DMS79 treated with DMSO at 0.1 percent for 48 hours (cell line): Measurements from ENCODE around the gene GRIA4.
"Not testable (repeated sequence)": the region's sequence is repeated elsewhere in the genome, so short reads cannot be mapped to it uniquely, and the experiment has no call there.

Source experiments
- DNase-seq: peaks from one replicate; lab custom pipeline; 2025; lab: John Stamatoyannopoulos, UW

The GRIA4 gene

DNA sequence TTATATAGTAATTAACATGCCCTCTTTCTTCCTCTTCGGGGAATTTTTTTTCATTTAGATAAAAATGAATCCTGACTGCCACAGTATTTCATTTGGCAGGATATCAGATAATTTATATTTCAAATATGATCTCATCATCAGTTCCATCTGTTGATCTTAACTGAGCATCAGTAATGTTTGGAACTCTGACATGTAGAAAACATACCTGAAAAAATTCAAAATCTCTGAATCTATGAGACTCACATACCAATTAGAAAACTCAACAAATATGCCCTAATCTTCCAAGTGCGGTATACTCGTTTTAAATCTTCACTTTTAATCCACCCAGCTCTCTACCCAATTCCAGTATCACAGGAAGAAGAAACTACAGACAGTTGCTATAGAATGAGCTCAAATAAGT, 250.2 kb downstream of the GRIA4 start:
- no peak for DNase-seq

DNA sequence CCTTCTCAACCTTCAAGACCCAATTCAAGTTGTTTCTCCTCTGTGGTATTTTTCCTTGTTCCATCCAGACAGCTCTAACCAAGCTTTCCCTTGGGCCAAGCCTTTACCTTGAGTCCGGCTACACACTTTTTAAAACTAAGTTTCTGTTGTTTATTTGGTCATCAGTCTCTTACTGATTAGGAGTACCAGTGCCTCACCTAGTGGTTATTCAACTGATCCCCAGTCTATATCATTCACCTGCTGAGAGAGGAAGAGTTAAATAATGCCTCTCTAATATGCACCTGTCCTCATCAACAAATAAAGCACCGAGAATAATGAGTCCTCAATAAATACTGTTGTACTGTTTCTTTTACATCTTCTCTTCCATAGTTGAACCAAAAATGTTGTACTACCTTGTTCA, 251.4 kb downstream of the GRIA4 start:
- no peak for DNase-seq

DNA sequence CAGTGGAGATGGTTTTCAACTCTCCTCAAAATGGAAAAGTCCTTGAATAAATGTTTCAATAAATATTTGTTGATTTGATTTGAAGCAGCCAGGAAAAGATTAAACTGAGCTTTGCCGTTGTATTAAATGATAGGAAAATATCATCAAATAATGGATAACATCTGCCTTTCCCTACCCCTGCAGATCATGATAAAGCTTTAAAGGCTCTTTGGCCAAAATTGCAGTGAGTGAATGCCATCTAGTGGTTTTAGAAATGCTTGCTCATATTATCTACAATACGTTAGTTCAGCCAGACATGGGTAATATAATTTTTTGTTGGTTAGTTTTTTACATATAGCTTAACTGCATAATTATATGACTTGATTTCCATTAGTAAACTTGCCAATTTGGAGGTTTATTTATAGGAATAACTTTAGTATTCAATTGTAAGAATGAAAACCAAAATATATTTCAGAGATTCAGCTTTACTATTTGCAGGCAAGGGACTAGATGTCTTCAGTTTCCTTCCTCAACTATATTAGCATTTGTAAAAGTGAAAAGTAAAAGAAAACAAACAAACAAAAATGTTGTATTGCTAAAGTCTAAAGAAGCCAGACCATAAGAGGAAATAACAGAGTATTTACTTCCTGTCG, 253.0 kb downstream of the GRIA4 start:
- DNase-seq, result peak; percentile 26

DNA sequence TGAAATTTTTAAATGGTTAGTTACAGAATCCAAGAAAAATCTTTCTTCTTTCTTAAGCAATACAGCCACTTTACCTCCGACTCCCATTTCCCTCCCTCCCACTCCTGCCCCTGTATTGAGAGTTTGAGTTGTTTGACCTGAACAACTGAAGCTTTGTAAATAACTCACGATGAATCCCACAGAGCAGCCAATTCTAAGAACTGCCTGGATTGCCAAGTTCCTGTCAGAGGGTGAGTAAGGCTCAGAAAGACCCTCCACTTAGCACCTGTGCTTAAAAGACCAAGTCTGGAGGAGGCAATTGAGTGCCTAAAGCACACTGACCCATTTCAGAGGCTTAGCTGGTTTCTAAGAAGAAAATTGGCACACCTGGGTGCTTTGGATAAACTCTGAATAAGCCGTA, 253.7 kb downstream of the GRIA4 start:
- DNase-seq, result no peak

DNA sequence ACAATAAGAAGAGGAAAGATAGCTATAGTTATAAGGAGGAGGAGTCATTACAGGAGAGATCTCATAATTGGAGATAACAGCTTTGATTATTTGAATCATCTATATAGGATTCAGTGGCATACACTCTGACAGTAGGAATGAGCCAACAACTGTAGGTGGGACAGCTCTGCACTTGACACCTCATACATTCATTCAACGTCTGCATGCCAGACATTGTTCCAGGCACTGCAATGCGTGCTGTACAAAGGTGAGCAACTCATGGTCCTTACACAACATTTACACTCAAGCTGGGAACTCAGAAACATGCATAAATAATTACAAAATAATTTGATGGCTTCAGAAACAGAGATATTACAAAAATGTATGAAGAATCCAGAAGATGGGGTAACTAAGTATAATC, 257.9 kb downstream of the GRIA4 start:
- DNase-seq, result no peak

DNA sequence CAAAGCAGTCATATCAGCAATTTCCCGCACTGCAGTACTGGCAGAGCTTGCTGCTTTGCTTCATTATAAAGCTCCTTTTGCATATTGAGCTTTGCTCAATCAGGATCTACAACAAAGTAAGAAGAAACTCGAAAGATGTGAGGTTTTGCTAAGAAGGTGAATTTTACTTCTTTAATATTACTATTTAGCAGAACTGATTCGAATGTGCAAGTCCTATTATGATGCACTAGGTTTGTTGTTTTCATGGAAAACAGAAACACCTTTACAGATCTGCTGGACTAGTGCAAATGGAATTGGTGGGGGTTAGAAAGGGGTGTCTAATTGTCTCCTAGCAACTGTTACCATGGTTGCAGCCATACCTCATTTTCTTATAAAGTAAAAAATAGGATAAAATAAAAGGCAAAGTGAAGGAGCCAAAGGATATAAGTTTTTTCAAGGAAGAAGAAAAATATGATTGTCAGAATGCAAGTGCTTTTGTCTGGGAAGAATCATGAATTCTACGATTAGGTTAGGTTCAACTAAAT, 259.0 kb downstream of the GRIA4 start:
- no peak for DNase-seq

DNA sequence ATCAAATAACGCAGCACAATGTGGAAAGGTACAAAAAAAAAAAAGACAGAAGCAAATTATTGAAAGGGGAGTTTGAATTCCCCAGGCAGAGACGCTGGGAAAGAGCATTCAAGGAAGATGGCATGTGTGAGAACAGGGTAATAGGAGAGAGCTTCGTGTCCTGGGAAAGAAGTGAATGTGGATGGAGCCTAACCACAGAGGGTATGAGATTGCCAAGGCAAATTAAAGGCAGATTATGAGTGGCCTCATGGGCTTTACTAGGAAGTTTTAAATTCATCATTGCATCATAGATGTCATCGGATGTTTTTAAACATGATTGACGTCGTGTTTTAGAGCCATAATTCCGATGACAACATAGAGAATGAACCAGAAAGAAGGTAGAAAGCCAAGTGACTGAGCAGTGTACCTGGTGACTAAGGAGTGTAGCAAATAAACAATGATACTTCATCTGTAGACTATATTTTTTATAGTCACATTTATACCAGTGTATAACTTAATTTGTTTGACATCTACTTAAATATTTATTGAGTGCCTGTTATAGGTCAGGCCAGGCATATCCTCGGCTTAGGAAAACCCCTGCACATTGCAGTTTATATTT, 260.7 kb downstream of the GRIA4 start:
- DNase-seq, result no peak

DNA sequence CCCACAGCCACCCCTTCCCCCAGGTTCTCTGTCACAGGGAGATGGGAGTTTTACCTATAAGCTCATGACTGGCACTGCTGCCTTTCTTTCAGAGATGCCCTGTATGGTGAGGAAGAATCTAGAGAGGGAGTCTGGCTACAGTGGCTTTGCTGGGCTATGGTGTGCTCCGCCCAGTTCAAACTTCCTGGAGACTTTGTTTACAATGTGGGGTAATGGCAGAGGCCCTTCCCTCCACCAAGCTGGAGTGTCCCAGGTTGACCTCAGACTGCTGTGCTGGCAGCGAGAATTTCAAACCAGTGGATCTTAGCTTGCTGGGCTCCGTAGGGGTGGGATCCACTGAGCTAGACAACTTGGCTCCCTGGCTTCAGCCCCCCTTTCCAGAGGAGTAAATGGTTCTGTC, 268.6 kb downstream of the GRIA4 start:
- DNase-seq, result no peak

DNA sequence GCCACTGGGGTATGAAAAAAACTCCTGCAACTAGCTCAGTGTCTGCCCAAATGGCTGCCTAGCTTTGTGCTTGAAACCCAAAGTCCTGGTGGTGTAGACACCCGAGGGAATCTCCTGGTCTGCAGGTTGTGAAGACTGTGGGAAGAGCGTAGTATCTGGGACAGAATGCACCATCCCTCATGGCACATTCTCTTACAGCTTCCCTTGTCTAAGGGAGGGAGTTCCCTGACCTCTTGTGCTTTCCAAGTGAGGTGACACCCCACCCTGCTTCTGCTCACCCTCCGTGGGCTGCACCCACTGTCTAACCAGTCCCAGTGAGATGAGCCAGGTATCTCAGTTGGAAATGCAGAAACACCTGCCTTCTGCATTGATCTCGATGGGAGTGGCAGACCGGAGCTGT, 269.1 kb downstream of the GRIA4 start:
- not testable (repeated sequence) for DNase-seq

DNA sequence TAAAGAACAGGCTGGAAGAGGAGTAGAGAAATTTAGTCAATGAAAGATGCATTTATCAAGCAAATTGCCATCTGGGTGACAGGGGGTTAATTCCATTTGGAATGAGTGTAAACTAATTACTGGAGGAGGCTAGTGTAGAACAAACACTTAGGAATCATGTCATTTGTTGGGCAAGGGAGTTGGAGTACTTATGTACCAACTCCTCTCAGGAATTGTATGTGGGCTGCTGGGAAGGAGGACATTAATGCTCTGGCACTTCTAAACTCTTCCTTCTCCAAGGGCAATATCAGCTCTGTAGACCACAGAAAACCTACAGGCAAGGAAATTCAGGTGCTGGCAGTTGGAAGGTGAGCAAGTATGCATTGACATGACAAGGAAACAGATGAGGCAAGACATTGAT, 271.2 kb downstream of the GRIA4 start:
- no peak for DNase-seq

DNA sequence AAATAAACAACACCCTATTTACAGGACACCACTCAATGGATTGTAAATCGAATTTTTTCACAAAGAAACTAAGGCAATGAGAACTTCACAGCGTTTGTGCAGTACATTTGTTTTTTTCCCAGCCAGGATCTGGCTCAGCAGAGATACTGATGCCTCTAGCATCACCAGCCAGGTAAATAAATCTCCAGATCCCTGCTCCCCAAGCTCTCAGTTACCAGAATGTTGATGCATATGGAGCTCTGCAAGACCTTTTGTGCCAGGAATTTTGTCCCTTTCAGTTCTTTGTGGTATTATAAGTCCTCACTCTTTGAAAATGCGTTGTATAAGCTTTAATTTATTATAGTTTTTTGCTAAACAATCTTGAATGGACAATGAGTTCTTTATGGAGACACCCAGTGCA, 274.6 kb downstream of the GRIA4 start:
- DNase-seq, result no peak

DNA sequence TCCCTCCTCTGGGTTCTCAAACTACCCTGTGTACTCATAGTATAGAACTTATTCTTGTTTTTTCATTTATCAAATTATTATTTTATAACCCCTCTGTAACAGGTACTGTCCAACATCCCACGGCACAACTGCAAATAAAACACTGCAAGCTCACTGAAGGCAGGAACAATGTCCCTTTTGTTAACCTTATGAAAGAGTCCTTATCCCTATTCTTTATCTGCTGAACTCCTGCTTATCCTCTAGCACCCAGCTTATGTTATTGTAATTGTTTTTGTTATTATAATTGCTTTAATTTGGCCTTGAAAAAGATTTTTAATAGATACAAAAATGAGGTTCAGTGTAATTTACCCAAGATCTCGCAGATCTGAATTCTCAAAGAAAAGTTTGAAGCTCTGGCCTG, 281.8 kb downstream of the GRIA4 start:
- no peak for DNase-seq

DNA sequence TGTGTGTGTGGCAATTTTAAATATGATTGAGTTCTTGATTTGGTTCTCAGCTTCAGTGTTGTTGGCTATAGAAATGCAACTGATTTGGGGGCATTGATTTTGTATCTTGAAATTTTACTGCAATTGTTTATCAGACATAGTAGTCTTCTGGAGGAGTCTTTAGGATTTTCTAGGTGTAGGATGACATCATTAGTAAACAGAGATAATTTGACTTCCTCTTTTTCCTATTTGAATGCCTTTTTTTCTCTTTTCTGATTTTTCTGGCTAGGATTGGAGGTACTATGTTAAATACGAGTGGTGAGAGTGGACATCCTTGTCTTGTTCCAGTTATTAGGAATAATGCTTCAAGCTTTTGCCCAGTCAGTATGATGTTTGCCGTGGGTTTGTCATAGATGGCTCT, 287.3 kb downstream of the GRIA4 start:
- no peak for DNase-seq

DNA sequence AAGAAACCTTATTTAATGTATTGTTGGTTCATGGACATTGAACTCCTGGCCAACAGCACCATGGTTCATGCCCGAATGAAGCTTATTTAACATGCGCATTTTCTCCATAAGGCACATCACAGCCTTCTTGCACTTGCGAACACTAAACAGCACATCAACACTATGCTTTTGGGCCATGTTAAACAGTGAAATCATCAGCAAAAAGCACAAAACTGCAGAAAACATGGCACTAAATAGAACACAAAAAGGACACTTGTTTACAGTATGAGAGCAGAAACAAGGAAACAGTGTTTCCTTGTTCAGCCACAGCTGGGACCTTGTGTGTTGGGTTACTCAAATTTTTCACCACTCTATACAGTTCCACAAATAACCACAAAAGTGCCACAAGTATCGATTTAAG, 289.9 kb downstream of the GRIA4 start:
- no peak for DNase-seq

DNA sequence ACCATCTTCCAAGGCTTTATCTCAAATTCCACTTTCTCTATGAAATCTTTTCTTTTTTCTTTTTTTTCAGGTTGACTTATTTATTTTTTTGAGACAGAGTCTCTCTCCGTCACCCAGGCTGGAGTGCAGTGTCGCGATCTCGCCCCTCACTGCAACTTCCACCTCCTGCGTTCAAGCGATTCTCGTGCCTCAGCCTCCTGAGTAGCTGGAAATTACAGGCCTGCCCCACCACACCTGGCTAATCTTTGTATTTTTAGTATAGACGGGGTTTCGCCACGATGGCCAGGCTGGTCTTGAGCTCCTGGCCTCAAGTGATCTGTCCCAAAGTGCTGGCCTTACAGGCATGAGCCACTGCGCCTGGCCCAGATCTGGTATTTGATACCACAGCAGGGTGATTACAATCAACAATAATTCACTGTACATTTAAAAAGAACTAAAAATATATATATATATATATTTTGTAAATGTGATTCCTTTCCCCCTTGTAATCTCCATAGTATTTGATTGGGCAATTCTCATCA, 290.7 kb downstream of the GRIA4 start:
- DNase-seq, result no peak

DNA sequence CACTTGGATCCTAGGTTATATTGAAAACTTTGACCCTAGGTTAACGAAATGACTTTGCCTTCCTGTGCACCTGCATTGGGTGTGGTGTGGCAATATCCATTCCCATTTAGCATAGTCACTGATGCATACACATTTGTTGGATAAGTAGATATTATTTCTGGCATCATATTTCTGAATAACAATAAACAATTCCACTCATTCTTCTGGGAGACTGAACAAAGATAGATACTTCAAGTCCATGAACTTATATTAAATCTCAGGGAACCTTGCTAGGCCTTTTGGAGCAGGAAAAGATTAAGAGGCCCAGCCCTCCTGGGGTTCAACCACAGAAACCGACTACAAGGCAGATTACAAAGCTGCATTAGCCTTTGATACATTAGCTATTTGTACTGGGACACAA, 293.2 kb downstream of the GRIA4 start:
- DNase-seq, result no peak

DNA sequence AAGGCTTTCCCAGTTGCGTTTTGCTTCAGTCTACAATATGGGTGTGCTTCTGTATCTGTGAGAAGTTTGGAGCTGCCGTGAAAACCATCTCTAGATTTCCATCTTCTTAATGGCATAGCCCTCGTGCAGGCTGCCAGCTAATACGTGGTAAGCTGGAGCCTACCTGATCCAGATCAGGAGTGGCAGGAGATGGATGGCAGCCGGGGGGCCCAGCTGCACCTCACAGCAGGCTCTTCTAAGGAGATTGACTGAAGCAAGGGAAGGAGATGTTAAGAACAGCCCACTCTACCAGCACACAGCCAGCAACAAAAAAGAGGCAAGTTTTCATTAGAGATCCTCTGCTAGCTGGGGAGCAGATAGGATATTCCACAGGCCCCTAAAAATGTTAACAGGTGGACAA, 296.6 kb downstream of the GRIA4 start:
- DNase-seq, result no peak

DNA sequence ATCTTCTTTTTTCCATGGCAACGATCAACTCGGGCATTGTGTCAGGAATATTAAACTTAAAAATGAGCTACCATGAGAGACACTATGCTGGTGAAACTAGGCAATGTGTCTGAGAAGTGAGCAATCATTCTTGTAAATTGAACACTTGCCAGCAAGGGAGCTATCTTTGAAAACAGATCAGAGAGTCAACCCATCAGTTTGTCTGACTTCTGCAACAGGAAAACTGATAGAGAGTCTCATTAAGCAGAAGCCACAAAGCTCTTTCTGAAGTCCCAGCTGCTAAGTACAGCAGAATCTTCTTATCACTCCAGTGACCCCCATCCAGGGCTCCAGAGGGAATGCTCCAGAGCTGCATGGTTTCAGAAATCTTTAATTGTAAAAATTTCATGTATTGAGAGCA, 297.4 kb downstream of the GRIA4 start:
- DNase-seq, result no peak

DNA sequence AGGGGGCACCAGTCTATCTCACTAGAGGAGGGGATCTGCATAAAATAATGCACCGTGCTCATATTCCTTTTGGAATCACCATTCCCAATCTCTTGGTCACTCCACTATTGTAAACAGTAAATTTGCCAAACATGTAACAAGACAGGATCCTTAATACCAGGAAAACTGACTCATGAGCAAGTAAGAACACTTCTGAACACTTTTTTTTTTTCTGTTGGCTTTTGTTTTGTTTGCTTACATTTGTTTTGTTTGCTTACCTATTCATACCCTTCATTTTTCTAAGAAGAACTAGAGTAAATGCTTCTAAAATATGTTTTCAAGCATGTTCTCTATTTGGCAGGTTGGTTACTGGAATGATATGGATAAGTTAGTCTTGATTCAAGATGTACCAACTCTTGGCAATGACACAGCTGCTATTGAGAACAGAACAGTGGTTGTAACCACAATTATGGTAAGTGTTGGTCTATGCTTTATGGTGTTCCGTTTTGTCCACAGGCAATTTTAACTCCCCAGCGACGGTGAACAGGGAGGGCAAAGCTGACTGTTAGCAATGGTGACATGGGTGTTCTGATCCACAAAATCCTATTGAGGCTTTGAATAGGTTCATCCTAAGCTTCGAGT, 300.3 kb downstream of the GRIA4 start:
- no peak for DNase-seq

DNA sequence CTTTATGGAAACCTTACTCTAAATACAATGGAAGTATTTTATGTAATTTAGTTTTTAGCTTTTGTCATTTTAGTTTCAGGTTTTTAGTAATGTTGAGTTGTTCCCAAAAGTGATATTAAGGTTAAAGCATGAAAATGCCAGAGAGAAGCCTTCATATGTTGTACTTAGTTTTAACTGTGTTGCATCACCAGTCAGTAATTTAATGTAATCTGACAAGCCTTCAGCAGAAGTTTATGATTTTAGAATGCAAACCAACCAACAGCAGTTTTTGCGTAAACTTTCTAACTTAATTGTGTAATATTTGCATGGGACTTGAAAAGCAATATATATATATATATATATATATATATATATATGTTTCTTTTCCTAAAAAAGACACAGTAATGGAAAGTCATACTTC, 301.6 kb downstream of the GRIA4 start:
- DNase-seq, result no peak

DNA sequence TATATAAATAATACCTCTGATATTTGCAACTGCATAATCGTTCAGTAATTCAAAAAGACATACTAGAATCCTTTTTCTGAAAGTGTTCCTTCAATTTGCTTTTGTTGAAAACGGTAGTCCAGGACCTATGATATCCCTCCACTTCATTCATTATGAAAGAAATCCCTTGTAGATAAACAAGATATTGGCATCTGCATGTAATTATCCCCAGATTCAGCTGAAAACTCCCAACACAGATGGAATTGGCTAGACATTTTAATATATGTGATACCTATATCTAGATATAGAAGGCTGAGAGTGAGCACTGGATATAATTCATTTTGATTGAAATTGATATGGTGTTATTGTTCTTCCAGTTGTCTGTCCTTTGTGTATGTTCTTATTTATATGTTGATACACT, 302.8 kb downstream of the GRIA4 start:
- no peak for DNase-seq

DNA sequence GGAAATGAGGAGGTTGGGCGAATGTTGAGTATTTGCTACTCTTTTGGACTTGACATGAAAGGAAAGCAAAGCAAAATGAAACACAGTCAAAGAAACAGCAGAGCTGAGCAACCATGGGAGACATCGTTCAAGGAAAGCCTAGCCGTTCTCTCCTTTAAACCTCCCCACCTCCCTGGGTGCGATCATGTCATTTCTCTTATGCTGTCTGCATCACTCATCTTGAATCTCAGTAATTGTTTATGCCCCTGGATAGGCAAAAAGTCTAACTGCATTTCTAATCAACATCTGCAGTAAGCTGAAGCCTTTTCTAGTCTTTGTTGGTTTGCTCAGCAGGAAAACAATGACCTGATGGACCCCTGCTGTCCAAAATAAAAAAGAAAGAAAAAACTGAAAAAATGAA, 305.1 kb downstream of the GRIA4 start:
- DNase-seq, result no peak

DNA sequence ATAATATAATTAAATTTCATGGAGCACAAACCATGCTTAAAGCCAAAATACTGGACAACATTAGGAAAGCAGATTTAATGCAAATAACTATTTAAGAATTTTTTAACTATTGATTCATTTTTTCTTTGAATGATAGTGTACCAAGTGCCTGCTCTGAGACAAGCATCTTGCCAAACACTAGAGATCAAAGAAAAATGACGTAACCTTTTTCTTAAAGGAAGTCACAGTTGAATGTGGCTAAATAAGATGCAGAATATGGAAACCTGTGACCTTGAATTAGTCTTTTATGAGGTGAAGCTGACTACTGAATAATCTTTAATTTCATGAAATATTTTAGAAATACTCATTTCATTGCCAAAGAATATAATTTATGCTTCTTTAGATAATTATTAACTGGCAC, 308.2 kb downstream of the GRIA4 start:
- no peak for DNase-seq

DNA sequence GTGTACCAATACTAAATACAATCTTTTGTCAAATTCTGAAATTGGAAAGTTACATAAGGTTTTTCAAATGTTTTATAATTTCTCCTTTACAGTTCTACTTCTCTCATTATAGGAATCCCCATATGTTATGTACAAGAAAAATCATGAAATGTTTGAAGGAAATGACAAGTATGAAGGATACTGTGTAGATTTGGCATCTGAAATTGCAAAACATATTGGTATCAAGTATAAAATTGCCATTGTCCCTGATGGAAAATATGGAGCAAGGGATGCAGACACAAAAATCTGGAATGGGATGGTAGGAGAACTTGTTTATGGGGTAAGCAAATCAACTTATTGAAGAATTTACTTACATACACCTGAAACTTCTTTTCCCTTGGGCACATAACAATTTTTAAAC, 308.7 kb downstream of the GRIA4 start:
- DNase-seq, result no peak
